ENCODE measurements around the gene JAKMIP1. TPM values are rescaled to one million over a fixed set of nuclear protein-coding genes. Genes with fewer than 3 reads are reported as not detected.

Gene JAKMIP1
- total and polyA plus RNA-seq, 2 donors (not counting 1 experiment from before 2014, with no cell fraction given), result 0.49 to 1.0 TPM

DNA sequence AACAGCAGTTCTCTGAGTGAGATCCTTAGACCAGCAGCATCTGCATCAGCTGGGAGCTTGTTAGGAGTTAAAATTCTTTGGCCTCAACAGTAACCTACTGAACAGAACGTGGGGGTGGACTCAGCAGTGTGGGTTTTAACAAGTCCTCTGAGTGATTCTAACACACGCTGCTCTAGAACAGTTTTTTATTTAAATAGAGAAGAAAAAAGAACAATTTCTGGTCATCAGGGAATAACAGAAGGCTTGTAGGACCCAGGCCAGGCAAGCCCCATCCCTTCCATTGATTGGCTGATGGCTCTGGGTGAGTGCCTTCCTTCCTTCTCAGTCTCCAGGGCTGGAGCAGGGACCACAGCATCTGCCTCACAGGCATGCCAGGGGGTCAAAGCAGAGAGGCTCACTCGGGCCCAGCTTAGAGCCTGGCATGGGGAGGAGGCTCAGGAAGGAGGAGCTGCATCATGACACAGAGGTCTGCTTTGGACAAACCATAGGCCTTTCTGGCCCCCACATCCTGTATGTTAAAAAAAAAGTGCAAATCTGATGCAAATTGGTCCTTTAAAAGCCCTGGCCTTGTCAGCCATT lies 56.7 kb downstream of the JAKMIP1 start:
- ATAC-seq (ENCODE audit: low read depth) (no peak), DNase-seq (no peak)
- CTCF ChIA-PET, result no interaction called here

DNA sequence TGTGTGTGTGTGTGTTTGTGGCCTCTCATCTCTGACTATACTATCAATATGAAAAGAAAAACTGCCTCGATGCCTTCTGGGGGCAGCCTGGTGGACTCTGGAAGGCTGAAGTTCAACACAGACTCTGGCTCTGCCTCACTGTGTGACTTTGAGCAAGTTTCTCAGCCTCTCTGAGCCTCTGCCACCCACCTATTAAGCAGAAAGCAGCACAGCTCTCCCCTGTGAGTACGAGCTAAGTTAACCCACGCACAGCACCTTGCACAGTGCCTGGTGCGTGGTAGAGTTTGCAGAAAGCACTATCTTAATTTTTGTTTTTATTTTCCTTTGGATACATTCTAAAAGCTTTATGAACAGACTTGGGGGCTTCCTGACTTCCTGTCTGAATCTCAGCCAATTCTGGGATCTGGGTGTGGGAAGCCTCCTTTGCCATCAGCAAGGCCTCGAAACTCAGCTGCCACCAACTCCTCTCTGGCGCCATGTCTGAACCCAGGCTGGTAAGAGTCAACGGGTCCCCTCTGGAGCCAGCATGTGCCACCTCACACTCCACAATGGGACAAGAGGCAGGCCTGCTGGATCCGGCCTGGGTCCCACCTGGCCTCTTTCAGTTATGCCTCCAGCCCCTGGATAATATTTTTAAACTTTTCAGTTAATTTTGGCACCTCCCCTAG lies 57.3 kb downstream of the JAKMIP1 start:
- H3K27me3 Mint-ChIP-seq, result peaks cover 3% of the 10 kb centered on the region
- Histone ChIP-seq H3K4me2 (replicated peaks; ENCODE audit: low read depth, low read length, poor library complexity, severe bottlenecking) (no peak overlapping the region), H3K4me3 (ENCODE audit: control extremely low read depth in 1 of 5, extremely low read depth in 1 of 5, insufficient read depth in 1 of 5, low read depth in 2 of 5, low read length in 4 of 5) (no peak overlapping the region), H3K79me2 (ENCODE audit: control insufficient read depth, insufficient read depth, low read length) (no peaks in the 10 kb centered on the region), H3K9me3 (ENCODE audit: control extremely low read depth in 1 of 3, control insufficient read depth in 2 of 3, insufficient read depth in 1 of 3, low read length in 2 of 3) (peaks cover 0 to 14% (median 4%) of the 10 kb centered on the region in 3 donors), H3K27ac (ENCODE audit: low read length in 2 of 2) (no peak overlapping the region), H2AFZ (ENCODE audit: insufficient read depth, low read depth, low read length, poor library complexity, severe bottlenecking) (no peak overlapping the region), H3K27me3 (replicated peaks in 1 of 4; ENCODE audit: control extremely low read depth in 1 of 4, control insufficient read depth in 3 of 4, insufficient read depth in 4 of 4, low read length in 3 of 4) (no peaks in the 10 kb centered on the region), H3K9ac (ENCODE audit: low read length) (no peak overlapping the region), H3K36me3 (replicated peaks in 1 of 2; ENCODE audit: control extremely low read depth in 1 of 2, control insufficient read depth in 1 of 2, extremely low read depth in 1 of 2, insufficient read depth in 2 of 2, low read length in 1 of 2) (no peaks in the 10 kb centered on the region), H3K4me1 (ENCODE audit: control insufficient read depth in 2 of 2, insufficient read depth in 2 of 2, low read length in 2 of 2) (no peaks in the 10 kb centered on the region), H4K20me1 (ENCODE audit: control insufficient read depth, insufficient read depth, low read length, poor library complexity, severe bottlenecking) (no peaks in the 10 kb centered on the region)
- no peak overlapping the region for H3K27ac Mint-ChIP-seq
- no peak for DNase-seq
- 99% methylated on average over 4 of the region's 8 CpGs for WGBS (ENCODE audit: insufficient coverage)
- H3K4me3 Mint-ChIP-seq, result no peak overlapping the region
- intact Hi-C loops (cut with micrococcal nuclease), result no loop called here
- ChIA-PET CTCF (no interaction called here), POLR2A (no interaction called here)
- no peaks in the 10 kb centered on the region for H3K4me1 Mint-ChIP-seq
- TF ChIP-seq EZH2 (IDR thresholded peaks at IDR 0.05; ENCODE audit: borderline replicate concordance, insufficient read depth, low read depth, low read length, poor library complexity, severe bottlenecking), result no peak
- TF ChIP-seq, protein P1, sequence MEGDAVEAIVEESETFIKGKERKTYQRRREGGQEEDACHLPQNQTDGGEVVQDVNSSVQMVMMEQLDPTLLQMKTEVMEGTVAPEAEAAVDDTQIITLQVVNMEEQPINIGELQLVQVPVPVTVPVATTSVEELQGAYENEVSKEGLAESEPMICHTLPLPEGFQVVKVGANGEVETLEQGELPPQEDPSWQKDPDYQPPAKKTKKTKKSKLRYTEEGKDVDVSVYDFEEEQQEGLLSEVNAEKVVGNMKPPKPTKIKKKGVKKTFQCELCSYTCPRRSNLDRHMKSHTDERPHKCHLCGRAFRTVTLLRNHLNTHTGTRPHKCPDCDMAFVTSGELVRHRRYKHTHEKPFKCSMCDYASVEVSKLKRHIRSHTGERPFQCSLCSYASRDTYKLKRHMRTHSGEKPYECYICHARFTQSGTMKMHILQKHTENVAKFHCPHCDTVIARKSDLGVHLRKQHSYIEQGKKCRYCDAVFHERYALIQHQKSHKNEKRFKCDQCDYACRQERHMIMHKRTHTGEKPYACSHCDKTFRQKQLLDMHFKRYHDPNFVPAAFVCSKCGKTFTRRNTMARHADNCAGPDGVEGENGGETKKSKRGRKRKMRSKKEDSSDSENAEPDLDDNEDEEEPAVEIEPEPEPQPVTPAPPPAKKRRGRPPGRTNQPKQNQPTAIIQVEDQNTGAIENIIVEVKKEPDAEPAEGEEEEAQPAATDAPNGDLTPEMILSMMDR (IDR thresholded peaks at IDR 0.05), result no peak
- no peak for ATAC-seq (ENCODE audit: low read depth)
- peaks cover 5% of the 10 kb centered on the region for H3K9me3 Mint-ChIP-seq (ENCODE audit: insufficient read depth)

More for the DNA sequence above, 56.7 kb downstream of the JAKMIP1 start:
- no peaks in the 10 kb centered on the region for H3K4me1 Mint-ChIP-seq
- H3K79me2 ChIP-seq (ENCODE audit: control insufficient read depth, insufficient read depth, low read length), result no peaks in the 10 kb centered on the region
- no peaks in the 10 kb centered on the region for H4K20me1 ChIP-seq (ENCODE audit: control insufficient read depth, insufficient read depth, low read length, poor library complexity, severe bottlenecking)
- H3K4me3 ChIP-seq (ENCODE audit: control extremely low read depth in 1 of 5, extremely low read depth in 1 of 5, insufficient read depth in 1 of 5, low read depth in 2 of 5, low read length in 4 of 5), result no peak overlapping the region
- no peaks in the 10 kb centered on the region for H3K36me3 ChIP-seq (replicated peaks in 1 of 2; ENCODE audit: control extremely low read depth in 1 of 2, control insufficient read depth in 1 of 2, extremely low read depth in 1 of 2, insufficient read depth in 2 of 2, low read length in 1 of 2)
- H3K4me1 ChIP-seq (ENCODE audit: control insufficient read depth in 2 of 2, insufficient read depth in 2 of 2, low read length in 2 of 2), result no peaks in the 10 kb centered on the region
- intact Hi-C loops (cut with micrococcal nuclease), result no loop called here
- peaks cover 0 to 14% (median 4%) of the 10 kb centered on the region in 3 donors for H3K9me3 ChIP-seq (ENCODE audit: control extremely low read depth in 1 of 3, control insufficient read depth in 2 of 3, insufficient read depth in 1 of 3, low read length in 2 of 3)
- H3K27ac ChIP-seq (ENCODE audit: low read length in 2 of 2), result no peak overlapping the region
- no peaks in the 10 kb centered on the region for H3K27me3 ChIP-seq (replicated peaks in 1 of 4; ENCODE audit: control extremely low read depth in 1 of 4, control insufficient read depth in 3 of 4, insufficient read depth in 4 of 4, low read length in 3 of 4)
- H2AFZ ChIP-seq (ENCODE audit: insufficient read depth, low read depth, low read length, poor library complexity, severe bottlenecking), result no peak overlapping the region
- no peak overlapping the region for H3K27ac Mint-ChIP-seq
- POLR2A ChIA-PET, result no interaction called here
- H3K27me3 Mint-ChIP-seq, result peaks cover 3% of the 10 kb centered on the region
- no peak for TF ChIP-seq EZH2 (IDR thresholded peaks at IDR 0.05; ENCODE audit: borderline replicate concordance, insufficient read depth, low read depth, low read length, poor library complexity, severe bottlenecking)
- TF ChIP-seq, protein P1 (IDR thresholded peaks at IDR 0.05), result no peak
- H3K4me3 Mint-ChIP-seq, result no peak overlapping the region
- no peak overlapping the region for H3K4me2 ChIP-seq (replicated peaks; ENCODE audit: low read depth, low read length, poor library complexity, severe bottlenecking)
- WGBS (ENCODE audit: insufficient coverage), result 73% methylated on average over 2 of the region's 3 CpGs
- H3K9ac ChIP-seq (ENCODE audit: low read length), result no peak overlapping the region
- H3K9me3 Mint-ChIP-seq (ENCODE audit: insufficient read depth), result peaks cover 5% of the 10 kb centered on the region
